Measurements from ENCODE around the gene CEBPB. TPM values are rescaled to one million over a fixed set of nuclear protein-coding genes. Genes with fewer than 3 reads are reported as not detected.
"Not testable (repeated sequence)": the region's sequence is repeated elsewhere in the genome, so short reads cannot be mapped to it uniquely, and the experiment has no call there.

Gene CEBPB
- total RNA-seq, 1 donor from 2014 or later = 11.3 TPM

GRCh38 chr20:50170549-50171220 is 19.9 kb upstream of the CEBPB start:
- no peak for TF ChIP-seq CTCF (IDR thresholded peaks at IDR 0.05; ENCODE audit: partially characterized antibody, unreplicated experiment)
- H3K36me3 Mint-ChIP-seq (ENCODE audit: unreplicated experiment) = no peaks in the 10 kb centered on the region
- DNase-seq = no peak
- H3K4me3 Mint-ChIP-seq (ENCODE audit: unreplicated experiment) = no peak overlapping the region
- H3K4me1 Mint-ChIP-seq (ENCODE audit: low read depth, unreplicated experiment) = peaks cover 10% of the 10 kb centered on the region
- no peak overlapping the region for H3K27ac Mint-ChIP-seq (ENCODE audit: unreplicated experiment)
- peaks cover 3% of the 10 kb centered on the region for H3K27me3 Mint-ChIP-seq (ENCODE audit: unreplicated experiment)
- H3K9me3 Mint-ChIP-seq (ENCODE audit: unreplicated experiment) = no peaks in the 10 kb centered on the region

- Mint-ChIP-seq H3K27me3 (ENCODE audit: unreplicated experiment) (peaks cover 3% of the 10 kb centered on the region), H3K27ac (ENCODE audit: unreplicated experiment) (no peak overlapping the region), H3K36me3 (ENCODE audit: unreplicated experiment) (no peaks in the 10 kb centered on the region), H3K4me1 (ENCODE audit: low read depth, unreplicated experiment) (peaks cover 2% of the 10 kb centered on the region), H3K9me3 (ENCODE audit: unreplicated experiment) (no peaks in the 10 kb centered on the region), H3K4me3 (ENCODE audit: unreplicated experiment) (peak overlapping the region; percentile 78)
- peak; percentile 76 for DNase-seq
- TF ChIP-seq CTCF (IDR thresholded peaks at IDR 0.05; ENCODE audit: partially characterized antibody, unreplicated experiment) = no peak
Observed at GRCh38 chr20:50172347-50173013, 18.1 kb upstream of the CEBPB start.

GRCh38 chr20:50174456-50174855 is 16.2 kb upstream of the CEBPB start:
- H3K27me3 Mint-ChIP-seq (ENCODE audit: unreplicated experiment) = no peaks in the 10 kb centered on the region
- no peaks in the 10 kb centered on the region for H3K9me3 Mint-ChIP-seq (ENCODE audit: unreplicated experiment)
- H3K36me3 Mint-ChIP-seq (ENCODE audit: unreplicated experiment) = no peaks in the 10 kb centered on the region
- DNase-seq = no peak
- H3K4me3 Mint-ChIP-seq (ENCODE audit: unreplicated experiment) = no peak overlapping the region
- no peak overlapping the region for H3K27ac Mint-ChIP-seq (ENCODE audit: unreplicated experiment)
- peaks cover 2% of the 10 kb centered on the region for H3K4me1 Mint-ChIP-seq (ENCODE audit: low read depth, unreplicated experiment)
- no peak for TF ChIP-seq CTCF (IDR thresholded peaks at IDR 0.05; ENCODE audit: partially characterized antibody, unreplicated experiment)

GRCh38 chr20:50175938-50176933 is 14.4 kb upstream of the CEBPB start:
- H3K27me3 Mint-ChIP-seq (ENCODE audit: unreplicated experiment) = no peaks in the 10 kb centered on the region
- no peak overlapping the region for H3K4me3 Mint-ChIP-seq (ENCODE audit: unreplicated experiment)
- TF ChIP-seq CTCF (IDR thresholded peaks at IDR 0.05; ENCODE audit: partially characterized antibody, unreplicated experiment) = no peak
- no peak overlapping the region for H3K27ac Mint-ChIP-seq (ENCODE audit: unreplicated experiment)
- DNase-seq = no peak
- peaks cover 2% of the 10 kb centered on the region for H3K4me1 Mint-ChIP-seq (ENCODE audit: low read depth, unreplicated experiment)
- no peaks in the 10 kb centered on the region for H3K9me3 Mint-ChIP-seq (ENCODE audit: unreplicated experiment)
- H3K36me3 Mint-ChIP-seq (ENCODE audit: unreplicated experiment) = no peaks in the 10 kb centered on the region

GRCh38 chr20:50178672-50179071 is 12.0 kb upstream of the CEBPB start:
- H3K27me3 Mint-ChIP-seq (ENCODE audit: unreplicated experiment); H3K27ac Mint-ChIP-seq (ENCODE audit: unreplicated experiment); H3K4me3 Mint-ChIP-seq (ENCODE audit: unreplicated experiment); H3K36me3 Mint-ChIP-seq (ENCODE audit: unreplicated experiment); DNase-seq; H3K9me3 Mint-ChIP-seq (ENCODE audit: unreplicated experiment); H3K4me1 Mint-ChIP-seq (ENCODE audit: low read depth, unreplicated experiment): not testable (repeated sequence)
